Osteoblast (primary cell): ENCODE results near the gene CIITA. TPM values are rescaled to one million over a fixed set of nuclear protein-coding genes. Genes with fewer than 3 reads are reported as not detected.

Experiments used
- DNase-seq: peaks from one replicate; pipeline ENCODE4 v3.0.0; 2011; ENCODE audit warnings: low spot score, mixed read lengths; ENCODE audit not compliant: insufficient read length; ENCODE audit errors: missing footprints
- H2AFZ ChIP-seq: 2 replicates; pipeline ENCODE4 v1.6.0; 2011; ENCODE audit warnings: mild to moderate bottlenecking, low read length
- H3K27ac ChIP-seq: 2 replicates; pipeline ENCODE4 v1.5.1; 2011; ENCODE audit warnings: mild to moderate bottlenecking, low read depth, low read length, moderate library complexity
- H3K27me3 ChIP-seq: 2 replicates; pipeline ENCODE4 v1.6.0; 2012; ENCODE audit warnings: mild to moderate bottlenecking, control low read depth, inconsistent platforms, low read length, moderate library complexity; ENCODE audit not compliant: insufficient read depth
- H3K36me3 ChIP-seq: 2 replicates; pipeline ENCODE4 v1.5.1; 2011; ENCODE audit warnings: mild to moderate bottlenecking, low read length, control low read depth, moderate library complexity; ENCODE audit not compliant: insufficient read depth
- H3K4me1 ChIP-seq: 2 replicates; pipeline ENCODE4 v1.5.1; 2011; ENCODE audit warnings: mild to moderate bottlenecking, low read length, control low read depth, moderate library complexity; ENCODE audit not compliant: insufficient read depth
- H3K4me2 ChIP-seq: 2 replicates; pipeline ENCODE4 v1.6.0; 2011; ENCODE audit warnings: mild to moderate bottlenecking, low read length; ENCODE audit not compliant: insufficient read depth
- H3K4me3 ChIP-seq: fragments of 200-600 bp; sonication (generic); 3 replicates; pipeline ENCODE4 v1.5.1; 2012; ENCODE audit warnings: mild to moderate bottlenecking, low read length, inconsistent platforms; ENCODE audit not compliant: insufficient read depth
- H3K79me2 ChIP-seq: 2 replicates; pipeline ENCODE4 v1.6.0; 2012; ENCODE audit warnings: mild to moderate bottlenecking, low read length, control low read depth, inconsistent platforms; ENCODE audit not compliant: insufficient read depth
- H3K9me3 ChIP-seq: 2 replicates; pipeline ENCODE4 v1.5.1; 2011; ENCODE audit warnings: low read depth, low read length, control low read depth
- H4K20me1 ChIP-seq: 2 replicates; pipeline ENCODE4 v1.6.0; 2012; ENCODE audit warnings: mild to moderate bottlenecking, low read length, control low read depth; ENCODE audit not compliant: insufficient read depth
- total RNA-seq: library from RNA; depleted of rRNA; stranded (reverse); fragments of >200 nt; gene quantifications from 2 replicates; pipeline ENCODE4 v1.2.3, GENCODE V29; 2012
- TF ChIP-seq, protein P1 (sequence below): IDR thresholded peaks from 2 replicates; pipeline ENCODE4 v1.5.1; 2011; ENCODE audit warnings: mild to moderate bottlenecking, low read depth, low read length, moderate library complexity; ENCODE audit errors: extremely low read depth

The CIITA gene
- total RNA-seq, 1 donor = 2.5 TPM

DNA sequence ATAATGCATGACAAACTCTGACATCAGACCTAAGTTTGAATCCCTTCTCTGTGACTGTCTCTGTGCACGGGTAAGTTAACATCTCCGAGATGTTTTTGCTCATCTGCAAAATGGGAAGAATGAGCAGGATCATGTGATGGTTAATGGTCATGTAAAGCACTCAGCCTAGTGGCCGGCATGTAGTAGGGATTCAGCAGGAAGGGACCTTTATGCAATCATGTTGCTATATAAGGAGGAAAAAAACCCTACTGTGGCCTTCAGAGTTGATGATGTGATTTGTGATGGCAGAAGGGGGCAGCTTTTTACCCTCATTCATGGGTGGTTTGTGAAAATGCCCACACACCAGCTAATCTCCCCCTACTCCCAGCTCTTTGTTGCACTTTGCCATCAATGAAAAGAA, 91.5 kb downstream of the CIITA start:
- H3K4me1 ChIP-seq = peaks cover 14% of the 10 kb centered on the region
- DNase-seq = no peak
- peaks cover 3% of the 10 kb centered on the region for H3K79me2 ChIP-seq
- H3K27ac ChIP-seq = no peak overlapping the region
- no peak overlapping the region for H2AFZ ChIP-seq
- TF ChIP-seq, protein P1, sequence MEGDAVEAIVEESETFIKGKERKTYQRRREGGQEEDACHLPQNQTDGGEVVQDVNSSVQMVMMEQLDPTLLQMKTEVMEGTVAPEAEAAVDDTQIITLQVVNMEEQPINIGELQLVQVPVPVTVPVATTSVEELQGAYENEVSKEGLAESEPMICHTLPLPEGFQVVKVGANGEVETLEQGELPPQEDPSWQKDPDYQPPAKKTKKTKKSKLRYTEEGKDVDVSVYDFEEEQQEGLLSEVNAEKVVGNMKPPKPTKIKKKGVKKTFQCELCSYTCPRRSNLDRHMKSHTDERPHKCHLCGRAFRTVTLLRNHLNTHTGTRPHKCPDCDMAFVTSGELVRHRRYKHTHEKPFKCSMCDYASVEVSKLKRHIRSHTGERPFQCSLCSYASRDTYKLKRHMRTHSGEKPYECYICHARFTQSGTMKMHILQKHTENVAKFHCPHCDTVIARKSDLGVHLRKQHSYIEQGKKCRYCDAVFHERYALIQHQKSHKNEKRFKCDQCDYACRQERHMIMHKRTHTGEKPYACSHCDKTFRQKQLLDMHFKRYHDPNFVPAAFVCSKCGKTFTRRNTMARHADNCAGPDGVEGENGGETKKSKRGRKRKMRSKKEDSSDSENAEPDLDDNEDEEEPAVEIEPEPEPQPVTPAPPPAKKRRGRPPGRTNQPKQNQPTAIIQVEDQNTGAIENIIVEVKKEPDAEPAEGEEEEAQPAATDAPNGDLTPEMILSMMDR = no peak
- no peak overlapping the region for H3K4me2 ChIP-seq
- H3K4me3 ChIP-seq = no peak overlapping the region
- peaks cover 16% of the 10 kb centered on the region for H3K36me3 ChIP-seq
- no peaks in the 10 kb centered on the region for H3K27me3 ChIP-seq
- H4K20me1 ChIP-seq = peaks cover 16% of the 10 kb centered on the region
- H3K9me3 ChIP-seq = no peaks in the 10 kb centered on the region

DNA sequence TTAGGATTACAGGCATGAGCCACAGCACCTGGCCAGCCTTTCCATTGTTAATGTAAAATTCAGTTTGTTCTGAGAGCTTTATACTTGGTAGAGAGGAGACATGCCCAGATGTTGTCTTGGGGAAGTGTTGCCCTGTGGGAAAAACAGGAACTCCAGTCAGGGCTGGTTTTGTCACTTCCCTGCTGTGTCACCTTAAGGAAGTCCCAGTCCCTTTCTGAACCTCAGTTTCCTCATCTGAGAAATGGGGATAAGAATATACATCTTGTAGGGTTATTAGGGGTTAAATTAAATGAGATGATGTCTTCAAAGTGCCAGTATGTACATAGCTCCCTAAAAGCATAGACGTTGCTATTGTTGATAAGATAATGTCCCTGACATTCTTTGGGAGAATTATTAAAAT, 92.6 kb downstream of the CIITA start:
- H3K4me3 ChIP-seq = no peak overlapping the region
- peaks cover 3% of the 10 kb centered on the region for H3K79me2 ChIP-seq
- TF ChIP-seq, protein P1 = no peak
- H4K20me1 ChIP-seq = peaks cover 11% of the 10 kb centered on the region
- H3K27ac ChIP-seq = no peak overlapping the region
- H3K27me3 ChIP-seq = no peaks in the 10 kb centered on the region
- H3K36me3 ChIP-seq = peaks cover 15% of the 10 kb centered on the region
- DNase-seq = no peak
- peaks cover 10% of the 10 kb centered on the region for H3K4me1 ChIP-seq
- H2AFZ ChIP-seq = no peak overlapping the region
- no peak overlapping the region for H3K4me2 ChIP-seq
- no peaks in the 10 kb centered on the region for H3K9me3 ChIP-seq

DNA sequence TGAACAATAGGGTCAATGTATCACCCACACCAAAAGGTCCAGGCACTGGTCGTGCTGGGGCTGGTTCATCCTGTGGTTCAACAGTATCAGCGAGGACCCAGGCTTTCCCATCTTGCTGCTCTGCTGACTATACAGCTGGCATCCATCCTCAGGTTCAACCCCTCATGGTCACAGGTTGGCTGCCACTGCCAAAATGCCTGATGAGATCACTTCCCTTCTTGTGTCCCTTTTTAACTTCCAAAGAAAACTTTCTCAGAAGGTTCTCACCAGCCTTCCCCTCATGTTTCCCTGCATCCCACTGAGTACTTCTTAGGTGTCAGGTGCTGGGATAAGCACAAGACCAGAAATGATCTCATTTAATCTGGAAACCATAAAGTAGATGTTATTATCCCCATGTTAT, 93.1 kb downstream of the CIITA start:
- H3K4me2 ChIP-seq = no peak overlapping the region
- TF ChIP-seq, protein P1 = no peak
- no peaks in the 10 kb centered on the region for H3K9me3 ChIP-seq
- no peak overlapping the region for H2AFZ ChIP-seq
- H3K27me3 ChIP-seq = no peaks in the 10 kb centered on the region
- no peak overlapping the region for H3K27ac ChIP-seq
- peaks cover 15% of the 10 kb centered on the region for H3K36me3 ChIP-seq
- H4K20me1 ChIP-seq = peaks cover 6% of the 10 kb centered on the region
- no peak overlapping the region for H3K4me3 ChIP-seq
- no peak for DNase-seq
- peaks cover under 1% of the 10 kb centered on the region for H3K79me2 ChIP-seq
- peaks cover 10% of the 10 kb centered on the region for H3K4me1 ChIP-seq

DNA sequence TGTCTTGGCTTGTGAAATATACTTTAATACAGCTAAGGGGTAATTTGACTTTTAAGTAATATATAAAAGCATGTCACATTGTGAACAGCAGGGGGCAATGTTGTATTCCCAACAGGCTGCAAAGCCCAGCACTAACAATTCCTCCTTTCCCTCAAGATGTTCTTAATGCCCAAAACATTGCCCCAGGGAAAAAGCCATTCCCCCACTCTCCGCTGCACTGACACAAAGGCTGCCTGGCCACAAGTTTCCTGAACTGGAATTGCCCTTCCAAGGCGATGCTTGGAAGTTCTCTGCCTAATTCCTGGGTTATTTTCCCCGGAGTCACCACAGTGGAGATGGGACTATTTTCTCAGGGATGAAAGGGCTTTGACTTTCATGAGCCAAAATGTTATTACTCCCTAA, 94.6 kb downstream of the CIITA start:
- Histone ChIP-seq H3K27ac (no peak overlapping the region), H3K4me1 (peaks cover 10% of the 10 kb centered on the region)

More for the DNA sequence above, 94.6 kb downstream of the CIITA start:
- Histone ChIP-seq H3K36me3 (peaks cover 15% of the 10 kb centered on the region), H3K4me3 (no peak overlapping the region), H3K9me3 (no peaks in the 10 kb centered on the region), H3K4me2 (no peak overlapping the region), H3K27me3 (no peaks in the 10 kb centered on the region), H3K79me2 (no peaks in the 10 kb centered on the region), H2AFZ (no peak overlapping the region), H4K20me1 (peaks cover 3% of the 10 kb centered on the region)
- TF ChIP-seq, protein P1 = peak; percentile 77
- peak; percentile 92 for DNase-seq
